HG03060 (cell line): ENCODE measurements around the gene TOR4A.

Experiments
- ATAC-seq: cut with Tn5 transposase; IDR thresholded peaks from one replicate; pipeline ENCODE4 v1.9.1; 2021; ENCODE audit warnings: low read depth, moderate number of reproducible peaks; ENCODE audit not compliant: unreplicated experiment

The TOR4A gene

DNA sequence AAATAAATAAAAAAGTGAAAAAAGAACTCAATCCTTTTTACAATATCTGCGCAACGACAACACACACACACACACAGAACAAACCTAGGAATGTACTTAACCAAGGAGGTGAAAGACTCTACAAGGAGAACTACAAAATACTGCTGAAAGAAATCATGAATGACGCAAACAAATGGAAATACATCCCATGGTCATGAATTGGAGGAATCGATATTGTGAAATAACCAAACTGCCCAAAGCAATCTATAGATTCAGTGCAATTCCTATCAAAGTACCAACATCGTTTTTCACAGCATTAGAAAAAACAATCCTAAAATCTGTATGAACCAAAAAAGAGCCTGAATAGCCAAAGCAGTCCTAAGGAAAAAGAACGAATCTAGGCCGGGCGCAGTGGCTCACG is 54.4 kb downstream of the TOR4A start:
- ATAC-seq, result no peak
